ENCODE data around the gene CEP128.

- TF ChIP-seq CTCF (conservative IDR thresholded peaks at IDR 0.05; ENCODE audit: low read length) (no peak), EZH2phosphoT487 (IDR thresholded peaks at IDR 0.05; ENCODE audit: borderline replicate concordance, low read depth, low read length) (no peak)
Observed at GRCh38 chr14:80955416-80955941, 13.9 kb upstream of the CEP128 start, which contains the start of gene TSHR.

All from OCI-LY7 (cell line).